ENCODE measurements around the gene RTN4IP1.

GRCh38 chr6:106555767-106556166 is 73.5 kb downstream of the RTN4IP1 start:
- no peak for TF ChIP-seq POLR2A (IDR thresholded peaks at IDR 0.05)
- no peak for TF ChIP-seq CTCF (IDR thresholded peaks at IDR 0.05)
- no peak for TF ChIP-seq POLR2AphosphoS5 (IDR thresholded peaks at IDR 0.05)
- no peak for TF ChIP-seq EP300 (IDR thresholded peaks at IDR 0.05)
